Peyer's patch (tissue), 4 donors: ENCODE measurements around the gene MAPKBP1. TPM values are rescaled to one million over a fixed set of nuclear protein-coding genes. Genes with fewer than 3 reads are reported as not detected.
A peak's percentile ranks its signal among the peaks of the same experiment; 100 is the strongest.

Source experiments
- DNase-seq, 3 donors: peaks; one replicate each; pipeline ENCODE4 v3.0.0-alpha.2; 2017 to 2019
- H3K27ac ChIP-seq, 4 donors: fragments of 200-600 bp; sonication (generic); one replicate each; pipeline ENCODE4 v1.5.1; 2016 to 2019
- H3K27me3 ChIP-seq, 2 donors: fragments of 200-600 bp; sonication (generic); one replicate each; pipeline ENCODE4 v1.5.1; 2019
- H3K36me3 ChIP-seq, 3 donors: fragments of 200-600 bp; sonication (generic); one replicate each; pipeline ENCODE4 v1.5.1; 2016 to 2019
- H3K4me1 ChIP-seq, 4 donors: fragments of 200-600 bp; sonication (generic); one replicate each; pipeline ENCODE4 v1.5.1; 2016 to 2019
- H3K4me3 ChIP-seq, 4 donors: fragments of 200-600 bp; sonication (generic); 1 replicate in 3 of 4; 2 replicates in 1 of 4; pipeline ENCODE4 v1.5.1; 2016 to 2019; ENCODE audit warnings: mild to moderate bottlenecking in 1 of 4
- H3K9me3 ChIP-seq, 4 donors: fragments of 200-600 bp; sonication (generic); one replicate each; pipeline ENCODE4 v1.5.1; 2016 to 2019; ENCODE audit warnings: mild to moderate bottlenecking in 1 of 4
- POLR2A ChIP-seq, 2 donors: fragments of 450-650 bp; IDR thresholded peaks; one replicate each; pipeline ENCODE4 v1.5.1; 2017; ENCODE audit warnings: antibody characterized with exemption in 2 of 2, mild to moderate bottlenecking in 2 of 2, moderate library complexity in 2 of 2
- total RNA-seq, 4 donors: library from RNA; depleted of rRNA; stranded (reverse); fragments of >200 nt; gene quantifications; one replicate each; pipeline ENCODE4 v1.1.0, GENCODE V29; 2016
- TF ChIP-seq, protein P1 (sequence below), 6 experiments: fragments of 450-650 bp in 4 of 6; fragments of 200-600 bp in 2 of 6; sonication (generic) in 1 of 6; IDR thresholded peaks; one replicate each; pipeline ENCODE4 v1.5.1; 2017 to 2019; ENCODE audit warnings: antibody characterized with exemption in 6 of 6, mild to moderate bottlenecking in 3 of 6, moderate library complexity in 1 of 6

MAPKBP1 gene
- total RNA-seq, 4 donors from 2014 or later: 29.7 to 69.8 (median 48.7) TPM

DNA sequence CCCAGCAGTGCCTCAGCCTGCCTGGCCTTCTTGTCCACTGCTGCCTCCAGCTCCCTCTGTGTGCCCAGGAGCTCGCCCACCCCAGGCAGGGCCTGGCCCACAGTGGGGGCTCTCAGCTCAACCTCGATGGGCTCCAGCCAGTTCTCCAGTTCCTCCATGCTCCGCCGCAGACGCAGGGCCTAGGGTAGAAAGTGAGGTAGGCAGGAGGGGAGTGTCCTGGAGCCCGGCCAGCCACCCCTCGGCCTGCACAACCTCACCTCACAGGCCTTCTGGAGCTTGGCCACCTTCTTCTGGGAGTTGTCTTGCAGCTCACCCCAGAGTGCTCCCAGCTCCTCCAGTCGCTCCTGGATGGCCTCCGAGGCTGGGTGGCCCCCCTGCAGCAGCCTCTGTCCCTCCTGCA is 83.0 kb downstream of the MAPKBP1 start:
- no peak for TF ChIP-seq POLR2A (IDR thresholded peaks at IDR 0.05)
- TF ChIP-seq, protein P1, sequence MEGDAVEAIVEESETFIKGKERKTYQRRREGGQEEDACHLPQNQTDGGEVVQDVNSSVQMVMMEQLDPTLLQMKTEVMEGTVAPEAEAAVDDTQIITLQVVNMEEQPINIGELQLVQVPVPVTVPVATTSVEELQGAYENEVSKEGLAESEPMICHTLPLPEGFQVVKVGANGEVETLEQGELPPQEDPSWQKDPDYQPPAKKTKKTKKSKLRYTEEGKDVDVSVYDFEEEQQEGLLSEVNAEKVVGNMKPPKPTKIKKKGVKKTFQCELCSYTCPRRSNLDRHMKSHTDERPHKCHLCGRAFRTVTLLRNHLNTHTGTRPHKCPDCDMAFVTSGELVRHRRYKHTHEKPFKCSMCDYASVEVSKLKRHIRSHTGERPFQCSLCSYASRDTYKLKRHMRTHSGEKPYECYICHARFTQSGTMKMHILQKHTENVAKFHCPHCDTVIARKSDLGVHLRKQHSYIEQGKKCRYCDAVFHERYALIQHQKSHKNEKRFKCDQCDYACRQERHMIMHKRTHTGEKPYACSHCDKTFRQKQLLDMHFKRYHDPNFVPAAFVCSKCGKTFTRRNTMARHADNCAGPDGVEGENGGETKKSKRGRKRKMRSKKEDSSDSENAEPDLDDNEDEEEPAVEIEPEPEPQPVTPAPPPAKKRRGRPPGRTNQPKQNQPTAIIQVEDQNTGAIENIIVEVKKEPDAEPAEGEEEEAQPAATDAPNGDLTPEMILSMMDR (IDR thresholded peaks at IDR 0.05): no peak
- Histone ChIP-seq H3K36me3 (no peaks in the 10 kb centered on the region), H3K4me1 (no peaks in the 10 kb centered on the region), H3K27me3 (no peaks in the 10 kb centered on the region), H3K4me3 (no peak overlapping the region), H3K27ac (no peak overlapping the region), H3K9me3 (no peaks in the 10 kb centered on the region)
- no peak for DNase-seq

DNA sequence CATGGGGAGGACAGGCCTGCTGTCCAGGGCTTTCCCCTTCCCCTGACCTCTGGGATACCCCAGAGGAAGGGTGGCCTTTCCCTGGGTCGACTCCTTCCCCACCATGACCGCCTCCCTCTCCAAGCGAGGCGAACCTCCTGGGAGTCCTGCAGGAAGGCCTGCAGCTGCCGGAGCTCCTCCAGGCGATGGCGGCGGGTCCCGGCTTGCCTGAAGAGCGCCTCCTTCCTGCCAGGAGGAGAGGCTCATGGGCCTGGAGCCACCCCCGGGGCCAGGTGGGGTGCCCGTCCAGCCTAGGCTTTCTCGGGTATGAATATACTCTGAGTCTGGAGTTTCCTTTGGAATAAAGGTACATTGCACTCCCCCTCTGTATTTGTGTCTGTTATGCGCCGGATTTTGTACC is 84.5 kb downstream of the MAPKBP1 start:
- no peaks in the 10 kb centered on the region for H3K9me3 ChIP-seq
- TF ChIP-seq, protein P1 (IDR thresholded peaks at IDR 0.05): no peak
- TF ChIP-seq POLR2A (IDR thresholded peaks at IDR 0.05): no peak
- no peaks in the 10 kb centered on the region for H3K27me3 ChIP-seq
- no peak overlapping the region for H3K4me3 ChIP-seq
- no peaks in the 10 kb centered on the region for H3K36me3 ChIP-seq
- DNase-seq: no peak
- H3K4me1 ChIP-seq: no peaks in the 10 kb centered on the region
- H3K27ac ChIP-seq: no peak overlapping the region

DNA sequence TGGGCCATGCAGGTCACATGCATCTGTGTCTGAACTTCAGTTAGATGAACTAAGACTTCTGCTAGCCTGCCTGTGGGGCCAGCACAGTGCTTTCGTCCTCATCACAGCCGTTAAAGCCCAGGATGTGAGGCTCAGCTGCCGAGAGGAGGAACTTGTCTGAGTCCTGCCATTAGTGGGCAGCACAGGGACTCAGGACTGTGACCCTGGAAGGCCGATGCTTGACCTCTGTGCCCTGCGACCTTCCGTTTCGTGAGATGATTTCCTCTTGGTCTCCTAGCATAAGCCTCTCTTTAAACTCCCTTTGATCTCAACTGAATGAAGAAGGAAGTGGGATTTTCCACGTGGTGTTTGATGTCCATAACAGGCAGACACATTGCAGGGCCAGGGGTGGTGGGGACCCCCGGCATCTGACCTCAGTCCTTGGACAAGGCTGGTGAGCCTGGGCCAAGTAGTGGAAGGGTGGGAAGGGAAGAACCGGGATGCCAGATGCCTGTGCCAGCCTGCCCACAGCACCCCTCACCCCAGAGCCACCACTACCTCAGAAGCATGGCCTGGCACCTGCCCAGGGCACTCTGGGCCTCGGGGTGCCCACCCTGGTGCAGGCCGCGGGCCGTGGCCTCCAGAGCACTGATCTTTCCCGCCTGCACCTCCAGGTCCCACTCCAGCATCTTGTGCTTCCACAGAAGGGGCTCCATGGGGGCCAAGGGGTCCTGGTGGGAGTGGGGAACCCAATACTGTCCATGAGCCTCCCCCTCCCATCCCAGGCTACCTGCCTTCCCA is 86.0 kb downstream of the MAPKBP1 start:
- TF ChIP-seq, protein P1 (IDR thresholded peaks at IDR 0.05): no peak
- no peak for TF ChIP-seq POLR2A (IDR thresholded peaks at IDR 0.05)
- Histone ChIP-seq H3K9me3 (no peaks in the 10 kb centered on the region), H3K4me3 (no peak overlapping the region), H3K4me1 (no peaks in the 10 kb centered on the region), H3K27ac (no peak overlapping the region), H3K36me3 (no peaks in the 10 kb centered on the region), H3K27me3 (no peaks in the 10 kb centered on the region)
- no peak for DNase-seq

DNA sequence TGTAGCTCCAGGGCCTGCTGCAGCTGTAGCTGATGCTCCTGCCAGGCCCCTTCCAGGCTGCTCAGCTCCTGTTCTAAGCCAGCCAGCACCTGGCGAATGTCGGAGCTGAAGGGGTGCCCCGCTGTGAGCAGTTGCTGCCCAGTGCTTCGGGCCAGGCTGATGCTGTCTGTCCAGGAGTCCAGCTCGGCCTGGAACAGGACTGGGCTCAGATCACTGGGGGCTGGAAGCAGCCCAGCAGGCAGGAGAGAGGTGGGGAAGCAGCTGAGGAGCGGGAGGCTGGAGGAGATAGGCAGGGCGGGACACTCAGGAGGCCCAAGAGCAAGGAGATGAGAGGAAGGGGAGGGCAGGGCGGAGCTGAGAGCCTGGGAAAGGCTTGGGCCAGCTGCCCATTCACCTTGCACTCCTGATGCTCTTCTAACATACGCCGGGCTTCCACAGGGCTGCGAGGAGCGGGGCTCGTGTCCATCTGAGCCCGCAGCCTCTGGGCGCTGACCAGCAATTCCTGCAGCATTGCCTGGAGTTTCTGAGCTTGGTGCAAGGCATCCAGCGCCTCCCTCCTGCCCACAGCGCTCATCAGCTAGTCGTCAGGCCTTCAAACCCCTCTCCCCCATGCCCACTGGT is 87.6 kb downstream of the MAPKBP1 start:
- Histone ChIP-seq H3K27me3 (no peaks in the 10 kb centered on the region), H3K27ac (no peak overlapping the region), H3K9me3 (no peaks in the 10 kb centered on the region), H3K36me3 (no peaks in the 10 kb centered on the region), H3K4me3 (no peak overlapping the region), H3K4me1 (no peaks in the 10 kb centered on the region)
- DNase-seq: no peak
- TF ChIP-seq, protein P1 (IDR thresholded peaks at IDR 0.05): no peak
- no peak for TF ChIP-seq POLR2A (IDR thresholded peaks at IDR 0.05)

DNA sequence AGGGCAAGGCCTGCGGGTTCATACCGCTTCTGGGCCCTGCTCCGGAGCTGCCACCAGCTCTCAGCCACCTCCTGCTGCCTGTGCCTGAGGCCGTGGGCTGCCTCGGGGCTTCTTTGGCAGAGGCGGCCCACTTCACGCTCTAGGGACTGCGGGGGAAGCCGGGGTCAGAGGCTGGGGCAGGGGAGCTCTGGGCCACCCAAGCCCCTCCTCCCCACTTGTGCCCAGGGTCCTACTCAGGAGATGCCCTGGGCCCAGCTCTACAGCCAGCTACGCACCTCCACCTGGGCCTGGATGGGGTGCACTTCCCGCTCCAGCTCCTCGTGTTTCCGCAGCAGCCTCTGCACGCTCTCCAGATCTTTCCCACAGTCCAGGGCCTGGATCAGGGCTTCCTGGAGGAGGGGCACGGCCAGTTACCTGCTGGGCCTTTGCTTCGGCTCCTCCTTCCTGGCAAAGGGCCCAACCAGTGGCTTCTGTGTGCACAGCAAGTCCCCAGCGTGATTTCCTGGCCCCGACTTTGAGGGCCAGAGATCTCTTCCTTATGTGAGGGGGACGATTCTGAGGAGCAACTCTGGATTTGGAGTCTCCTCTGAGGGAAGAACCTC is 88.3 kb downstream of the MAPKBP1 start:
- TF ChIP-seq POLR2A (IDR thresholded peaks at IDR 0.05): no peak
- TF ChIP-seq, protein P1 (IDR thresholded peaks at IDR 0.05): no peak
- Histone ChIP-seq H3K36me3 (no peaks in the 10 kb centered on the region), H3K4me1 (no peaks in the 10 kb centered on the region), H3K27me3 (no peaks in the 10 kb centered on the region), H3K9me3 (no peaks in the 10 kb centered on the region), H3K27ac (no peak overlapping the region), H3K4me3 (no peak overlapping the region)
- peak in 2 of 3 donors; percentile 59 to 66 for DNase-seq
